Activated naive CD8-positive, alpha-beta T cell treated with anti-CD3 and anti-CD28 coated beads for 36 hours (primary cell): ENCODE measurements around the gene KRT25. TPM values are rescaled to one million over a fixed set of nuclear protein-coding genes. Genes with fewer than 3 reads are reported as not detected.
A peak's percentile ranks its signal among the peaks of the same experiment; 100 is the strongest.

Experiments used
- DNase-seq: peaks from one replicate; pipeline ENCODE4 v3.0.0; 2021
- H3K27ac Mint-ChIP-seq: one replicate; pipeline ENCODE4 v1.8.0; 2022; ENCODE audit warnings: mild to moderate bottlenecking, moderate library complexity, mixed read lengths
- H3K27me3 Mint-ChIP-seq: one replicate; pipeline ENCODE4 v1.8.0; 2022; ENCODE audit warnings: mild to moderate bottlenecking, mixed read lengths
- H3K36me3 Mint-ChIP-seq: one replicate; pipeline ENCODE4 v1.8.0; 2021; ENCODE audit warnings: mild to moderate bottlenecking, mixed read lengths
- H3K4me1 Mint-ChIP-seq: one replicate; pipeline ENCODE4 v1.8.0; 2021; ENCODE audit warnings: mixed read lengths
- H3K4me3 Mint-ChIP-seq: one replicate; pipeline ENCODE4 v1.8.0; 2022; ENCODE audit warnings: mild to moderate bottlenecking, moderate library complexity, mixed read lengths
- H3K9me3 Mint-ChIP-seq: one replicate; pipeline ENCODE4 v1.8.0; 2022; ENCODE audit warnings: mixed read lengths
- total RNA-seq, 2 experiments: library from RNA; stranded (reverse); gene quantifications; one replicate each; pipeline ENCODE4 v1.2.3, GENCODE V29; 2021

Gene KRT25, protein sequence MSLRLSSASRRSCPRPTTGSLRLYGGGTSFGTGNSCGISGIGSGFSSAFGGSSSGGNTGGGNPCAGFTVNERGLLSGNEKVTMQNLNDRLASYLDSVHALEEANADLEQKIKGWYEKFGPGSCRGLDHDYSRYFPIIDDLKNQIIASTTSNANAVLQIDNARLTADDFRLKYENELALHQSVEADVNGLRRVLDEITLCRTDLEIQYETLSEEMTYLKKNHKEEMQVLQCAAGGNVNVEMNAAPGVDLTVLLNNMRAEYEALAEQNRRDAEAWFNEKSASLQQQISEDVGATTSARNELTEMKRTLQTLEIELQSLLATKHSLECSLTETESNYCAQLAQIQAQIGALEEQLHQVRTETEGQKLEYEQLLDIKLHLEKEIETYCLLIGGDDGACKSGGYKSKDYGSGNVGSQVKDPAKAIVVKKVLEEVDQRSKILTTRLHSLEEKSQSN
- total RNA-seq, result not detected

DNA sequence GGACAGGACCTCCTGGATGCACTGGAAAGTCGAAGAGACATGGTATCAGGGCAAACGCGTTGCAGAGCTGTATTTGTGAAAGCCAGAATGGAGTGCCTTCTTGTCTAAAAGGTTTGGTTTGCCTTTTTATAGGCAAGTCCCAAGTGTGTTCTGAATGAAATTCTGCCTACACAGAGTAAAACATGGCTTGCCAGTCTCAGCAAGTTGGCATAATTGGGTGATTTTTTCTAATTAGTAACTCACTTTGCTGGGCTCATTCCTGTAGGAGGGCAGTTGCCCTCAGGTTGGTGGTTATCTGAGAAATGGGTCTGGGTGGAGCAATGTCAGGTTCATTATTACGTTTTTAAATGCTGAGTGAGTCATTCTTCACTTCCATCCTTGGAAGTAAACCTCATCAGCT, at the start of gene KRT25:
TSS of gene KRT25 (minus strand) at position 101 of the 400 bp plus-strand sequence. CDS start at position 41, 60 bp downstream.
- H3K27me3 Mint-ChIP-seq, result peaks cover 43% of the 10 kb centered on the region
- no peak for DNase-seq
- no peak within 1 kb of the TSS for H3K4me3 Mint-ChIP-seq
- no peaks in the 10 kb centered on the region for H3K4me1 Mint-ChIP-seq
- peaks cover 15% of the 10 kb centered on the region for H3K9me3 Mint-ChIP-seq
- no peak within 1 kb of the TSS for H3K27ac Mint-ChIP-seq
- H3K36me3 Mint-ChIP-seq, result peaks cover 6% of the 10 kb centered on the region

DNA sequence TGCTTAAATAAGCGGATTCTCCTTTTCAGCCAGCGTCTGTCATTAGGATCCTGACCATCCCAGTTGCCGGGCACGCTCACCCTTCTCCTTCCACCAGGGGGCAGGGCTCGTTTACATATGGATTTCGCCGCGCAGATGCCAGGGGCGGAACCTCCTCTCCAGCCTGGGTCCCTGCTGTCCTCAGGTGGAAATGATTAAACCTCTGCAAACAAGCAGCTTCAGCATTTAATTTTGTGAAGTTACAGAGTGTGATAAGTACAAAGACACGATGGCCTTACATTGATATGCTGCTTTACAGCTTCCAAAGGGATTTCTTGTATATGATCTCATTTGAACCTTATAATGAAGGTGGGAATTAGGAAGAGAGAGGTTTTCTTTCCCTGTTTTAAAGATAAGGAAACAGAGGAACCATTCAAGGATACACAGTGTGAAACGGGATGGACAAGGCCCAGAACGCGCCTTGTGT, 48.5 kb upstream of the KRT25 start:
- no peaks in the 10 kb centered on the region for H3K9me3 Mint-ChIP-seq
- H3K27ac Mint-ChIP-seq, result no peak overlapping the region
- H3K4me1 Mint-ChIP-seq, result peaks cover 2% of the 10 kb centered on the region
- peak; percentile 71 for DNase-seq
- H3K27me3 Mint-ChIP-seq, result peaks cover 44% of the 10 kb centered on the region
- H3K4me3 Mint-ChIP-seq, result no peak overlapping the region
- no peaks in the 10 kb centered on the region for H3K36me3 Mint-ChIP-seq

DNA sequence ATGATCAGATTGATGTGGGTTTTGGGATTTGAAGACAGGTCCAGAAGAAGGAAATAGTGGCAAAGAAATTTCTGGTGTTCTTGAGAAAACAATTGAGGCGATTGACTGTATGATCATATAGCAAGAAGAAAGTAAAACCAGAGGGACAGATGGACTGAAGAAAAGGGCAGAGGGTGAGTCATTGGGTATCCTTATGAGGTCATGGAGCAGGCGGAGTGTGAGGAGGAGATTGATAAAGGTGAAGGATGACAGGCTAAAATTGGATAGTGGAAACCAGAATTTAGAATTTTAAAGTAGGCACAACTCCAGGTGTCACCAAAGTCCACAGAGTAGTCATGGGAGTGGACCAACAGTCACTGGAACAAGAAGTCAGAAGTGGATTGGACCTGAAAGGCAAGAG, 46.0 kb upstream of the KRT25 start:
- no peaks in the 10 kb centered on the region for H3K9me3 Mint-ChIP-seq
- no peak for DNase-seq
- peaks cover 39% of the 10 kb centered on the region for H3K27me3 Mint-ChIP-seq
- H3K4me3 Mint-ChIP-seq, result no peak overlapping the region
- H3K27ac Mint-ChIP-seq, result no peak overlapping the region
- H3K36me3 Mint-ChIP-seq, result no peaks in the 10 kb centered on the region
- H3K4me1 Mint-ChIP-seq, result peaks cover 2% of the 10 kb centered on the region

DNA sequence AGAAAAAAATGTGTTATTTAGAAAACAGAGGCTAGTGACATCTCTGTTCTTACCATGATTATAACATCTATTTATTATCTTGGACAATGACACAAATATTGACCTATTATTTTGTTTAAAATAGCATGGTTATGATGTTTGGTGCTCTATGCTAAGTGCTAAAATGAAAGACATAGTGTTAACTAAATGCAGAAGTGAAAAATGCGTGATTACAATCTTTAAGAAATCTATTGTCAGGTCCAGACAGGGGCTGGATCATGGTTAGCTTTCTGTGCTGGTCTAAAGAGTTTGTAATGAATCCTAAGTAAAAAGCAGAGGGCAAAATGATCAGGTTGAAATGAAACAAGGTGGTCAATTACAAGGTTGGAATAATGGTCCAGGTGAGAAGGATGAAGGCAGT, 45.2 kb upstream of the KRT25 start:
- Mint-ChIP-seq H3K27ac (no peak overlapping the region), H3K27me3 (peaks cover 37% of the 10 kb centered on the region), H3K4me3 (no peak overlapping the region), H3K4me1 (peaks cover 4% of the 10 kb centered on the region), H3K36me3 (no peaks in the 10 kb centered on the region), H3K9me3 (no peaks in the 10 kb centered on the region)
- no peak for DNase-seq

DNA sequence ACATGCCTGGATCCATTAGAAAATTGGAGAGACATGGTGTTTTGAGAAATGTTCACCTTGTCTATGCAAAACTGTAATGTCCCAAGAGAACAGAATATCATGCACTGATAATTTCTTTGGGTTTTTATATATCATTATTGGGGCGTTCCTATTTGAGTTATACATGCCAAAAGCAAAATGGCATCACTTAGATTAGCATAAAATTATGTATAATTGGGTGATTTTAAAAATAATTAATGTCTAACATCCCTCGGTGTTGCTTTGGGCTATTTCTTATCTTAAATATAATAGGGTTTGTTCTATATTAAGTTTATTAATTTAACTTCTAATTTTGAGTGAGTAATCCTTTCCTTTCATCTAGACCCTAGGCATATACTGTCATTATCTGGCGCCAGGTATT, 44.7 kb upstream of the KRT25 start, which contains the start of gene KRT28:
TSS of gene KRT28 (minus strand) at position 101 of the 400 bp plus-strand sequence. CDS start at position 35, 66 bp downstream.
- Mint-ChIP-seq H3K27me3 (peaks cover 36% of the 10 kb centered on the region), H3K36me3 (no peaks in the 10 kb centered on the region), H3K27ac (no peak within 1 kb of the TSS), H3K4me3 (no peak within 1 kb of the TSS), H3K9me3 (no peaks in the 10 kb centered on the region), H3K4me1 (peaks cover 4% of the 10 kb centered on the region)
- no peak for DNase-seq

DNA sequence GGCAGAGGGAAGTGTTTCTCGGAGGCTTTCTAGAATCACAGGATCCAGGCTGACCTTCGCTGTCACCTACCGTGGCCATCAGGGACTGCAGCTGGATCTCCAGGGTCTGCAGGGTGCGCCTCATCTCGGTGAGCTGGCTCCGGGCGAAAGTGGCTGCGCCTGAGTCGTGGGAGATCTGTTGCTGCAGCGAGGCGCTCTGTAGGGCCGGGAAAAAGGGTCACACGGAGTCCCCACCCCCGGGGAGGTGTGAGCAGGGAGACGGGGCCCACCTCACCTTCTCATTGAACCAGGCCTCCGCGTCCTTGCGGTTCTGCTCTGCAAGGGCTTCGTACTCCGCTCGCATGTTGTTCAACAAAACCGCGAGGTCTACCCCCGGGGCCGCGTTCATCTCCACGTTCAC, 41.7 kb upstream of the KRT25 start:
- Mint-ChIP-seq H3K36me3 (no peaks in the 10 kb centered on the region), H3K27me3 (peaks cover 35% of the 10 kb centered on the region), H3K27ac (no peak overlapping the region), H3K9me3 (no peaks in the 10 kb centered on the region), H3K4me1 (peaks cover 2% of the 10 kb centered on the region), H3K4me3 (no peak overlapping the region)
- DNase-seq, result no peak

DNA sequence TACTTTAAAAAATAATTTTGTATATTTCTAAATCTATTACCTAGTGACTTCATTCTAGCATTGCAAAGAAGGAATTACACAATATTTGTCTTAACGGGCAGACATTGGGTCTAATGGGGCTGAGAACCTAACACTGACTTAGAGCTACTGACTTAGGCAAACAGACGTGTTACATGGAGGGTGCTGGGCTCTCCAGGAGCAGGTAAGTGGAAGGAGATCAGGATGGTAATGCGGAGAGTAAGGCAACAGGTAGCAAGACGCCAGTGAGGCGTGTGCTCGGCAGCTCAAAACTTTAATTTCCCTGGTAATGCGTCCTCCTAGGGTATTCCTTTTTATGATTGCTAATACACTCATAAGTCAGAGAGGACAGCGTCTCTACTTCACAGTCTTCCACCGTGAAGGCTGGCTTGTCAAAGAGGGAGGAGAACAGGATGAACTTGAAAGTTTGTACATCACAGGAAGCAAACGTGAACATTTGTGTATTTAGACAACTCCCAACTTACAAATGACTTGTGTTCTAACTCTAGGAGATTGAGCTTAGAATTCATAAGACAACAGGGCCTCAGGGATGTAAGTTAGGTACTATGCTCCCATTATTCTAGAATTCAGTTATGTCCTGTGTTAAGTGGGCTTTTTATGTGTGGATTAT, 40.0 kb upstream of the KRT25 start:
- no peaks in the 10 kb centered on the region for H3K36me3 Mint-ChIP-seq
- no peak for DNase-seq
- H3K4me3 Mint-ChIP-seq, result no peak overlapping the region
- no peaks in the 10 kb centered on the region for H3K9me3 Mint-ChIP-seq
- H3K4me1 Mint-ChIP-seq, result peaks cover 2% of the 10 kb centered on the region
- H3K27me3 Mint-ChIP-seq, result peaks cover 35% of the 10 kb centered on the region
- H3K27ac Mint-ChIP-seq, result no peak overlapping the region

DNA sequence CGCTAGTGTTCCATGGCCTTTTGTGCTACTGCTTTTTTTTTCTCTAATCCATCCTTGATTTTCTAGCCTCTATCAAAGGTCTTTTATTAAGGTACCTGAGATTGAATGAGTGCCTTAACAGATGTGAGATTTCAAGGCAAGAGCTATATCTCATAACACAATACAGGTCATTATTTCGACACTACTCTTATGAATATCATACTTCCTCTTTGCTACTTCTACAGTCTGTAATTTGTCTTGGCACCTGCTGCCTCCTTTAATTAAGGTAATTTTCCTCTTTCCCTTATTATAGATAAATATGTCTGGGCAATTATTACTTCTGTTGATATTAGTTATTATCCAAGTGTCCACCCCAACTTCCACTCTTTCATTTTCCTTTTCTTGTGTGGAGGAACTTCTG, 39.3 kb upstream of the KRT25 start:
- Mint-ChIP-seq H3K27me3 (peaks cover 34% of the 10 kb centered on the region), H3K36me3 (no peaks in the 10 kb centered on the region), H3K9me3 (no peaks in the 10 kb centered on the region), H3K27ac (no peak overlapping the region), H3K4me1 (peaks cover 2% of the 10 kb centered on the region), H3K4me3 (no peak overlapping the region)
- DNase-seq, result no peak

DNA sequence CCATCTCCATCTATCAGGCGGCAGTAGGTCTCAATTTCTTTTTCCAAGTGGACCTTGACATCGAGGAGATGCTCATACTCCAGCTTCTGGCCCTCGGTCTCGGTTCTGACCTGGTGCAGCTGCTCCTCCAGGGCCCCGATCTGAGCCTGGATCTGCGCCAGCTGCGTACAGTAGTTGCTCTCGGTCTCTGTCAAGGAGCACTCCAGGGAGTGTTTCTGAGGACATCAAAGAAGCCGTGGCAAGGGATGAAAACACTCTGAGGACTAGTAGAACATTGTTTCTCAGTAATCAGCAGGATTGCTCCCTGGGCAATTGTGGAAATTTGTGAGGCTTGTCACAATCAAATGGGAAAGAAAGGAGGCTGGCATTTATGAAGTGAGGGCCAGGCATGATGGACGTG, 38.7 kb upstream of the KRT25 start:
- Mint-ChIP-seq H3K36me3 (no peaks in the 10 kb centered on the region), H3K9me3 (no peaks in the 10 kb centered on the region)

DNA sequence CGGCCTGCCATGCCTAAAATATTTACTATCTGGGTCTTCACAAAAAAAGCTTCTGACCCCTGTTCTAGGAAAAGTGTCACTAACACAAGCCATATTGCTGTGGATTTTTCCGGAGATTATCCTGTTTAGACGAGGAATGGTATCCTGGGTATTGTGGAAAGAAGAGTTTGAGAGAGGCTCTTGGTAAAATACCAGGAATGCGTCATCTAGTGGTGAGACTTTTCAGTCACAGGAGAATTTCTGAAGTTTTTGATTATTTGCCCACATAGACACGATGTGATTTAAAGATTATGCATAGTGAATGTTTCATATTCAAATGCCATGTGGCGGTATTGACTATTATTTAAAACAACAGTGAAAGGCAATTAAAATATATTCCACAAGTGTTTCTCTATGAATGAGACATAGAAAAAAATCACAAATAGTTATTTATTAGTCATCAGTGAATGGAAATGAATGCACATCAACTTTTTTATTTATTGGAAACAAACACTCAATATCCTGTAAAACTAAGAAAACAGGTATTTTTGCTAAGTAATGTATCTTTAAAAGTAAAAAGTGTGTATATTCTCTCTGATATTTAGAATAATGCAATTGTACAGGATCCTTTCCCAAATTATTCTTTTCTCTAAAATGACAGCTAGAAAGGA, 36.8 kb upstream of the KRT25 start:
- peaks cover 22% of the 10 kb centered on the region for H3K27me3 Mint-ChIP-seq
- H3K27ac Mint-ChIP-seq, result no peak overlapping the region
- H3K36me3 Mint-ChIP-seq, result no peaks in the 10 kb centered on the region
- H3K4me1 Mint-ChIP-seq, result peaks cover 2% of the 10 kb centered on the region
- H3K9me3 Mint-ChIP-seq, result no peaks in the 10 kb centered on the region
- no peak overlapping the region for H3K4me3 Mint-ChIP-seq
- no peak for DNase-seq

More for the DNA sequence above, 38.7 kb upstream of the KRT25 start:
- Mint-ChIP-seq H3K27me3 (peaks cover 30% of the 10 kb centered on the region), H3K27ac (no peak overlapping the region), H3K4me3 (no peak overlapping the region), H3K4me1 (peaks cover 2% of the 10 kb centered on the region)
- DNase-seq, result no peak

DNA sequence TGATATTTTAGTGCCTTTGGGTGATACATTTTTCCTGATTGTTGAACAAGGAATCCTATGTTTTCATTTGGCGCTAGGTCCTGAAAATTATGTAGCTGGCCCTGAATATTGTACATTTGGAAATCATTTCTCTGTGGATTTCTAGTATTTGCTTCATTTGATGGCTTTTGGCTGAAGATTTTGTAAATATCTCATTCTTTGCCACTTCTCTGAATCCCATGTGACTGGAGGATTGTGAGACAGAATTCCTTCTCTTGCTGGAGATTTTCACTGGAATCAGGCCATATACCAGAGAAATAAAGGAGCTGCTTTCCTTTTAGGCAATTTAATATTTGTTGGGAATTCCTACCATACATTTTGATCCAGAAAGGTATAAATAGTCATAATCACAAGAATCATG, 36.0 kb upstream of the KRT25 start:
- H3K4me3 Mint-ChIP-seq, result no peak overlapping the region
- peaks cover 18% of the 10 kb centered on the region for H3K27me3 Mint-ChIP-seq
- H3K4me1 Mint-ChIP-seq, result peaks cover 2% of the 10 kb centered on the region
- no peak for DNase-seq
- no peaks in the 10 kb centered on the region for H3K9me3 Mint-ChIP-seq
- H3K36me3 Mint-ChIP-seq, result no peaks in the 10 kb centered on the region
- no peak overlapping the region for H3K27ac Mint-ChIP-seq

DNA sequence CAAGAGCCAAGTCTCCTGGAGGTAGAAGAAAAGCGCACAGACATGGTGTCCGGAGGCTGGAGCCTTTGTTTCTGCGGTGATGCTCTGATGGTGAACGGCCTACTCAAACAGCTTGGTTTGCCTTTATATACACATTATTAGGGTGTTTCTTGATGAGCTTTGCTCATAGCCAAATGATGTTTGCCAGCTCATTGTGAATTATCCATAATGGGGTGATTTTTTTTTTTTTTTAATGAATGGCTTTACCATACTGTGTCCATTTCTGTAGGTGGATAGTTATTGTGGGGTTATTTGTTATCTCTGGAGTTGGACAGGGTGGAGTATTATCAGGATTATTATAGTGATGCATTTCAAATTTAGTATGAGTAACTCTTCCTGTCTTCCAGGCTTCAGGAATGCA, 27.3 kb upstream of the KRT25 start, which contains the start of gene KRT27:
TSS of gene KRT27 (minus strand) at position 101 of the 400 bp plus-strand sequence. CDS start at position 44, 57 bp downstream.
- no peak for DNase-seq
- H3K27ac Mint-ChIP-seq, result no peak within 1 kb of the TSS
- H3K4me1 Mint-ChIP-seq, result peaks cover 4% of the 10 kb centered on the region
- H3K36me3 Mint-ChIP-seq, result no peaks in the 10 kb centered on the region
- peaks cover 44% of the 10 kb centered on the region for H3K27me3 Mint-ChIP-seq
- H3K4me3 Mint-ChIP-seq, result no peak within 1 kb of the TSS
- no peaks in the 10 kb centered on the region for H3K9me3 Mint-ChIP-seq

DNA sequence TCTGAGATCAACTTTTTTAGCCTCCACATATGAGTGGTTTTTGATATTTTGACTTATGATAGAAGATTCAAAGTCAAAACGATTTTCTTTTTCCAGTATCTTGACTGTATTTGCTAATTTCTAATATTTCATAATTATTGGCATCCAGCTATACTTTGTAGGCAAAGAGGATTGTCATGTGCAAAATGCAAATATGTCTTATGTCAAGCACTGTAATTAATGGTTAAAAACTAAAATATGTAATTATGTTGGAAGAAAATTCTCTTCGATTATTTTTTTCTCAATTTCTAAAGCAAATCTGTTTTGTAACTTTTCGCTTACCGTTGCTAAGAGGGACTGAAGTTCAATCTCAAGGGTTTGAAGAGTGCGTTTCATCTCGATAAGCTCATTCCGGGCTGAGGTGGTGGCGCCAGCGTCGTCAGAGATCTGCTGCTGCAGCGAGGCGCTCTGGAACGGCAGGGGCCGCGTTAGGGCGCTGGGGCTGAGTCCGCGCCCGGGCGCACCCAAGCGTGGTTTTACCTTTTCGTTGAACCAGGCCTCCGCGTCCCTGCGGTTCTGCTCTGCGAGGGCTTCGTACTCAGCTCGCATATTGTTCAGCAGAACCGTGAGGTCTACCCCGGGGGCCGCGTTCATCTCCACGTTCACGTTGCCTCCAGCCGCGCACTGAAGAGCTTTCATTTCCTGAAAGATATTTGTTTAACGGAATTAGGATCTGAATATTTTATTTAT, 24.2 kb upstream of the KRT25 start:
- Mint-ChIP-seq H3K4me3 (peak overlapping the region; percentile 66), H3K9me3 (no peaks in the 10 kb centered on the region), H3K4me1 (peaks cover 4% of the 10 kb centered on the region), H3K36me3 (no peaks in the 10 kb centered on the region), H3K27ac (no peak overlapping the region), H3K27me3 (peaks cover 71% of the 10 kb centered on the region)
- DNase-seq, result peak; percentile 34

DNA sequence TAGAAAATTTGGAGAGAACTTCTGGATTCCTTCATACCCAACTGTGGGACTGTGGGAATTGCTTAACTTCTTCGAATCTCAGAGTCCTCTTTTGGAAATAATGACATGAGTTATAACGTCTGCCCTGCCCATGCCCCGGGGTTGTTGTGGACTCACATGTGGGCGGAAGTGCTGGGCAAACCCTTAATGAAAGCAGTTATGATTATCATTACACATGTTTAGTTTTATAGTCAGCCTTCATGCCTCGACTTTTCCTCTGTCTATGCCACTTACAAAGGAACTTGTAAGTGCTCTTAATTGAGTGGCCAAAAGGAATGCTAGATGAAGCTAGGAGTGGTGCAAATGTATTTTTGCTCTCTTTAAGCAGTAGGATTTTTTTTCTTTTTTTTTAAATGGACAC, 23.3 kb upstream of the KRT25 start:
- no peak overlapping the region for H3K27ac Mint-ChIP-seq
- DNase-seq, result no peak
- no peaks in the 10 kb centered on the region for H3K36me3 Mint-ChIP-seq
- H3K4me3 Mint-ChIP-seq, result no peak overlapping the region
- H3K4me1 Mint-ChIP-seq, result peaks cover 4% of the 10 kb centered on the region
- no peaks in the 10 kb centered on the region for H3K9me3 Mint-ChIP-seq
- peaks cover 74% of the 10 kb centered on the region for H3K27me3 Mint-ChIP-seq
